ENCODE measurements around the gene ERMAP. TPM values are rescaled to one million over a fixed set of nuclear protein-coding genes. Genes with fewer than 3 reads are reported as not detected.

The ERMAP gene
- total and polyA plus RNA-seq, 10 of the 15 experiments (the other 5 are each of a cell fraction or from before 2014, with no cell fraction given): 1.4 to 6.8 (median 4.1) TPM

- TF ChIP-seq NKRF (conservative IDR thresholded peaks at IDR 0.05): no peak
- no peak for TF ChIP-seq HDGF (IDR thresholded peaks at IDR 0.05)
- TF ChIP-seq, protein P1, sequence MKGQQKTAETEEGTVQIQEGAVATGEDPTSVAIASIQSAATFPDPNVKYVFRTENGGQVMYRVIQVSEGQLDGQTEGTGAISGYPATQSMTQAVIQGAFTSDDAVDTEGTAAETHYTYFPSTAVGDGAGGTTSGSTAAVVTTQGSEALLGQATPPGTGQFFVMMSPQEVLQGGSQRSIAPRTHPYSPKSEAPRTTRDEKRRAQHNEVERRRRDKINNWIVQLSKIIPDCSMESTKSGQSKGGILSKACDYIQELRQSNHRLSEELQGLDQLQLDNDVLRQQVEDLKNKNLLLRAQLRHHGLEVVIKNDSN (IDR thresholded peaks at IDR 0.05; ENCODE audit: borderline replicate concordance, extremely low read length, insufficient read depth, low read depth, low read length): no peak
- TF ChIP-seq, protein P2, sequence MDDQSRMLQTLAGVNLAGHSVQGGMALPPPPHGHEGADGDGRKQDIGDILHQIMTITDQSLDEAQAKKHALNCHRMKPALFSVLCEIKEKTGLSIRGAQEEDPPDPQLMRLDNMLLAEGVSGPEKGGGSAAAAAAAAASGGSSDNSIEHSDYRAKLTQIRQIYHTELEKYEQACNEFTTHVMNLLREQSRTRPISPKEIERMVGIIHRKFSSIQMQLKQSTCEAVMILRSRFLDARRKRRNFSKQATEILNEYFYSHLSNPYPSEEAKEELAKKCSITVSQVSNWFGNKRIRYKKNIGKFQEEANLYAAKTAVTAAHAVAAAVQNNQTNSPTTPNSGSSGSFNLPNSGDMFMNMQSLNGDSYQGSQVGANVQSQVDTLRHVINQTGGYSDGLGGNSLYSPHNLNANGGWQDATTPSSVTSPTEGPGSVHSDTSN (IDR thresholded peaks at IDR 0.05; ENCODE audit: insufficient replicate concordance, low read depth, low read length): no peak
- TF ChIP-seq, protein P3, sequence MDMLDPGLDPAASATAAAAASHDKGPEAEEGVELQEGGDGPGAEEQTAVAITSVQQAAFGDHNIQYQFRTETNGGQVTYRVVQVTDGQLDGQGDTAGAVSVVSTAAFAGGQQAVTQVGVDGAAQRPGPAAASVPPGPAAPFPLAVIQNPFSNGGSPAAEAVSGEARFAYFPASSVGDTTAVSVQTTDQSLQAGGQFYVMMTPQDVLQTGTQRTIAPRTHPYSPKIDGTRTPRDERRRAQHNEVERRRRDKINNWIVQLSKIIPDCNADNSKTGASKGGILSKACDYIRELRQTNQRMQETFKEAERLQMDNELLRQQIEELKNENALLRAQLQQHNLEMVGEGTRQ (IDR thresholded peaks at IDR 0.05; ENCODE audit: borderline replicate concordance, low read depth, low read length): no peak
Measured at GRCh38 chr1:42891465-42892138, 74.7 kb downstream of the ERMAP start (continued).

Other genes with a start within 250 kb of the ERMAP start
Only the 7 nearest of the 9 such genes appear.
- 872 and 1,017 TPM in 2 replicates for gene YBX1, start 134.7 kb upstream of the ERMAP start, total RNA-seq (2014; rRNA removed)
- gene YBX1, start 134.7 kb upstream of the ERMAP start, total RNA-seq (2014; rRNA removed; fragmentation: Illumina TruSeq; extraction: Trizol): 1,098 and 1,178 TPM in 2 replicates
- gene YBX1, start 134.7 kb upstream of the ERMAP start, total RNA-seq (2021): 936 and 947 TPM in 2 replicates
- gene YBX1, start 134.7 kb upstream of the ERMAP start, polyA plus RNA-seq (2011; rRNA removed): 587 and 826 TPM in 2 replicates
- gene YBX1, start 134.7 kb upstream of the ERMAP start, polyA plus RNA-seq (2014; fragmentation: Illumina TruSeq; extraction: Trizol): 1,157 and 1,353 TPM in 2 replicates
- 100 to 1,000 TPM; 355 to 521 TPM for gene YBX1, start 134.7 kb upstream of the ERMAP start, polyA plus RNA-seq (2014; fragmentation: Nextera tagmentation; extraction: Ambion mirVana)
- 726 and 845 TPM in 2 replicates for gene YBX1, start 134.7 kb upstream of the ERMAP start, polyA plus RNA-seq (2014; rRNA removed)
- gene YBX1, start 134.7 kb upstream of the ERMAP start, polyA plus RNA-seq (2016; fragmentation: Nextera tagmentation; extraction: Ambion mirVana): 100 to 1,000 TPM; 758 to 913 TPM
- not detected in 2 replicates for gene CLDN19, start 76.9 kb upstream of the ERMAP start, total RNA-seq (2014; rRNA removed)
- not detected in 2 replicates for gene CLDN19, start 76.9 kb upstream of the ERMAP start, total RNA-seq (2014; rRNA removed; fragmentation: Illumina TruSeq; extraction: Trizol)
- gene CLDN19, start 76.9 kb upstream of the ERMAP start, total RNA-seq (2021): not detected in 2 replicates
- gene CLDN19, start 76.9 kb upstream of the ERMAP start, polyA plus RNA-seq (2011; rRNA removed): not detected in 2 replicates
- gene CLDN19, start 76.9 kb upstream of the ERMAP start, polyA plus RNA-seq (2014; fragmentation: Illumina TruSeq; extraction: Trizol): not detected in 2 replicates
- gene CLDN19, start 76.9 kb upstream of the ERMAP start, polyA plus RNA-seq (2014; fragmentation: Nextera tagmentation; extraction: Ambion mirVana): not detected
- gene CLDN19, start 76.9 kb upstream of the ERMAP start, polyA plus RNA-seq (2014; rRNA removed): not detected in 2 replicates
- gene CLDN19, start 76.9 kb upstream of the ERMAP start, polyA plus RNA-seq (2016; fragmentation: Nextera tagmentation; extraction: Ambion mirVana): not detected
- gene P3H1, start 50.1 kb upstream of the ERMAP start, total RNA-seq (2014; rRNA removed): 25.7 and 26.3 TPM in 2 replicates
- gene P3H1, start 50.1 kb upstream of the ERMAP start, total RNA-seq (2014; rRNA removed; fragmentation: Illumina TruSeq; extraction: Trizol): 15.3 and 16.3 TPM in 2 replicates
- gene P3H1, start 50.1 kb upstream of the ERMAP start, total RNA-seq (2021): 40.1 and 42.4 TPM in 2 replicates
- gene P3H1, start 50.1 kb upstream of the ERMAP start, polyA plus RNA-seq (2011; rRNA removed): 18.0 and 28.8 TPM in 2 replicates
- gene P3H1, start 50.1 kb upstream of the ERMAP start, polyA plus RNA-seq (2014; fragmentation: Illumina TruSeq; extraction: Trizol): 21.3 and 23.2 TPM in 2 replicates
- 1 to 10 TPM in 1 of 2 experiments, under 1 TPM in 1; 0.72 to 3.1 TPM for gene P3H1, start 50.1 kb upstream of the ERMAP start, polyA plus RNA-seq (2014; fragmentation: Nextera tagmentation; extraction: Ambion mirVana)
- 31.4 and 34.9 TPM in 2 replicates for gene P3H1, start 50.1 kb upstream of the ERMAP start, polyA plus RNA-seq (2014; rRNA removed)
- gene P3H1, start 50.1 kb upstream of the ERMAP start, polyA plus RNA-seq (2016; fragmentation: Nextera tagmentation; extraction: Ambion mirVana): 10 to 100 TPM; 25.7 to 26.9 TPM
- gene C1orf50, start 49.9 kb upstream of the ERMAP start, total RNA-seq (2014; rRNA removed): 5.0 and 5.7 TPM in 2 replicates
- 6.5 and 7.9 TPM in 2 replicates for gene C1orf50, start 49.9 kb upstream of the ERMAP start, total RNA-seq (2014; rRNA removed; fragmentation: Illumina TruSeq; extraction: Trizol)
- 4.4 and 7.0 TPM in 2 replicates for gene C1orf50, start 49.9 kb upstream of the ERMAP start, total RNA-seq (2021)
- 9.7 and 11.8 TPM in 2 replicates for gene C1orf50, start 49.9 kb upstream of the ERMAP start, polyA plus RNA-seq (2011; rRNA removed)
- gene C1orf50, start 49.9 kb upstream of the ERMAP start, polyA plus RNA-seq (2014; fragmentation: Illumina TruSeq; extraction: Trizol): 4.5 and 8.7 TPM in 2 replicates
- gene C1orf50, start 49.9 kb upstream of the ERMAP start, polyA plus RNA-seq (2014; fragmentation: Nextera tagmentation; extraction: Ambion mirVana): 1 to 10 TPM; 1.2 to 3.3 TPM
- 4.6 and 5.1 TPM in 2 replicates for gene C1orf50, start 49.9 kb upstream of the ERMAP start, polyA plus RNA-seq (2014; rRNA removed)
- gene C1orf50, start 49.9 kb upstream of the ERMAP start, polyA plus RNA-seq (2016; fragmentation: Nextera tagmentation; extraction: Ambion mirVana): 10 to 100 TPM in 1 of 2 experiments, 1 to 10 TPM in 1; 8.1 to 10.7 TPM
- gene TMEM269, start 32.1 kb upstream of the ERMAP start, total RNA-seq (2014; rRNA removed): 0.05 and 0.06 TPM in 2 replicates
- gene TMEM269, start 32.1 kb upstream of the ERMAP start, total RNA-seq (2014; rRNA removed; fragmentation: Illumina TruSeq; extraction: Trizol): 0.04 and 0.09 TPM in 2 replicates
- gene TMEM269, start 32.1 kb upstream of the ERMAP start, total RNA-seq (2021): 0.13 and 0.18 TPM in 2 replicates
- gene TMEM269, start 32.1 kb upstream of the ERMAP start, polyA plus RNA-seq (2011; rRNA removed): 0.07 and 0.12 TPM in 2 replicates
- 0.06 TPM in 1 of 2 replicates, not detected in the other for gene TMEM269, start 32.1 kb upstream of the ERMAP start, polyA plus RNA-seq (2014; fragmentation: Illumina TruSeq; extraction: Trizol)
- under 1 TPM; 0.02 to 0.06 TPM for gene TMEM269, start 32.1 kb upstream of the ERMAP start, polyA plus RNA-seq (2014; fragmentation: Nextera tagmentation; extraction: Ambion mirVana)
- 0.03 and 0.06 TPM in 2 replicates for gene TMEM269, start 32.1 kb upstream of the ERMAP start, polyA plus RNA-seq (2014; rRNA removed)
- gene TMEM269, start 32.1 kb upstream of the ERMAP start, polyA plus RNA-seq (2016; fragmentation: Nextera tagmentation; extraction: Ambion mirVana): under 1 TPM in 1 of 2 experiments, not detected in 1; 0.26 TPM
- gene SVBP, start 275 bp downstream of the ERMAP start, total RNA-seq (2014; rRNA removed): 12.6 and 21.3 TPM in 2 replicates
- gene SVBP, start 275 bp downstream of the ERMAP start, total RNA-seq (2014; rRNA removed; fragmentation: Illumina TruSeq; extraction: Trizol): 18.7 and 19.8 TPM in 2 replicates
- gene SVBP, start 275 bp downstream of the ERMAP start, total RNA-seq (2021): 16.2 and 16.4 TPM in 2 replicates
- 19.6 and 29.3 TPM in 2 replicates for gene SVBP, start 275 bp downstream of the ERMAP start, polyA plus RNA-seq (2011; rRNA removed)
- 19.9 and 22.2 TPM in 2 replicates for gene SVBP, start 275 bp downstream of the ERMAP start, polyA plus RNA-seq (2014; fragmentation: Illumina TruSeq; extraction: Trizol)
- 10 to 100 TPM; 19.8 to 29.5 TPM for gene SVBP, start 275 bp downstream of the ERMAP start, polyA plus RNA-seq (2014; fragmentation: Nextera tagmentation; extraction: Ambion mirVana)
- gene SVBP, start 275 bp downstream of the ERMAP start, polyA plus RNA-seq (2014; rRNA removed): 14.7 and 18.7 TPM in 2 replicates
- gene SVBP, start 275 bp downstream of the ERMAP start, polyA plus RNA-seq (2016; fragmentation: Nextera tagmentation; extraction: Ambion mirVana): 10 to 100 TPM; 26.8 to 27.8 TPM
- 12.3 and 13.9 TPM in 2 replicates for gene ZNF691, start 29.5 kb downstream of the ERMAP start, total RNA-seq (2014; rRNA removed)
- gene ZNF691, start 29.5 kb downstream of the ERMAP start, total RNA-seq (2014; rRNA removed; fragmentation: Illumina TruSeq; extraction: Trizol): 8.7 and 8.9 TPM in 2 replicates
- gene ZNF691, start 29.5 kb downstream of the ERMAP start, total RNA-seq (2021): 11.9 and 12.2 TPM in 2 replicates
- gene ZNF691, start 29.5 kb downstream of the ERMAP start, polyA plus RNA-seq (2011; rRNA removed): 6.9 and 8.7 TPM in 2 replicates
- 9.9 and 14.3 TPM in 2 replicates for gene ZNF691, start 29.5 kb downstream of the ERMAP start, polyA plus RNA-seq (2014; fragmentation: Illumina TruSeq; extraction: Trizol)
- 10 to 100 TPM; 14.9 to 16.2 TPM for gene ZNF691, start 29.5 kb downstream of the ERMAP start, polyA plus RNA-seq (2014; fragmentation: Nextera tagmentation; extraction: Ambion mirVana)
- gene ZNF691, start 29.5 kb downstream of the ERMAP start, polyA plus RNA-seq (2014; rRNA removed): 8.5 and 9.3 TPM in 2 replicates
- 10 to 100 TPM; 11.5 to 13.2 TPM for gene ZNF691, start 29.5 kb downstream of the ERMAP start, polyA plus RNA-seq (2016; fragmentation: Nextera tagmentation; extraction: Ambion mirVana)